ENCODE results near the gene IRAK2. TPM values are rescaled to one million over a fixed set of nuclear protein-coding genes. Genes with fewer than 3 reads are reported as not detected.
"Not testable (repeated sequence)": the region's sequence is repeated elsewhere in the genome, so short reads cannot be mapped to it uniquely, and the experiment has no call there.

Gene IRAK2
- total RNA-seq, 1 experiment from 2014 or later: 6.4 TPM

DNA sequence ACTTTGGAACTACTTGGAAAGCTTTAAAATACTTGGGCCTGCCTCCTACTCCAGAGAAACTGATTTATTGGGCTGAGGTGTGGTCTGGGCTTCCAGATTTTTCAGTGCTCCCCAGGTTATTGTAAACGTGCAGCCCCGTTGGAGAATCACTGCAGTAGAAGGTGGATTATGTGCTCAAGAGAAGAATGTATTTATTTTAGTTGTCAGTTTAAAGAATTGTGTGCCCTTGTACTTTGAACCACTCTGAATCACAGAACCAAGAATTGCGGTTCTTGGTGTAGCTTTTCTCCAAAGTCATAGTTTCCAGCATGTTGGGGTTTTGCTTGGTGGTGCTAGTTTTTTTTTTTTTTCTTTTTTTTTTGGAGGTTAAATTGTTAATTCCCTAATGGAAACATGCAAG, 85.1 kb downstream of the IRAK2 start:
- DNase-seq (ENCODE audit: low spot score): no peak

GRCh38 chr3:10251006-10251405, 86.3 kb downstream of the IRAK2 start:
- no peak for DNase-seq (ENCODE audit: low spot score)

- no peak for DNase-seq (ENCODE audit: low spot score)
Observed at GRCh38 chr3:10253731-10254130, 89.0 kb downstream of the IRAK2 start.

DNA sequence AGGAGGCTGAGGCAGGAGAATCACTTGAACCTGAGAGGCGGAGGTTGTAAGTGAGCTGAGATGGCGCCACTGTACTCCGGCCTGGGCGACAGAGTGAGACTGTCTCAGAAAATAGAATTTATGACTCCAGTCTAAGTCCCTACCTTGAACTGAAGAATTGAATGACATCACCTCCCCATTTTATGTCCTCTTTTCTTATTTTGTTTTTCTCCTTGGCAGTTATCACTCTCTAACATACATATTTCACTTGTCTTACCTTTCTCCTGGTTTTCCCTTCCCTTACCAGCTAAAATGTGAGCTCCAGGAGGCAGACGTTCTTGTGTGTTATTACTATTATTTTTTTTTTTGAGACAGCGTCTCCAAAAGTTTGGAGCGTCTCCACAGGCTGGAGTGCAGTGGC, 91.1 kb downstream of the IRAK2 start:
- no peak for DNase-seq (ENCODE audit: low spot score)

- DNase-seq (ENCODE audit: low spot score): no peak
Observed at GRCh38 chr3:10259036-10259435, 94.3 kb downstream of the IRAK2 start.

DNA sequence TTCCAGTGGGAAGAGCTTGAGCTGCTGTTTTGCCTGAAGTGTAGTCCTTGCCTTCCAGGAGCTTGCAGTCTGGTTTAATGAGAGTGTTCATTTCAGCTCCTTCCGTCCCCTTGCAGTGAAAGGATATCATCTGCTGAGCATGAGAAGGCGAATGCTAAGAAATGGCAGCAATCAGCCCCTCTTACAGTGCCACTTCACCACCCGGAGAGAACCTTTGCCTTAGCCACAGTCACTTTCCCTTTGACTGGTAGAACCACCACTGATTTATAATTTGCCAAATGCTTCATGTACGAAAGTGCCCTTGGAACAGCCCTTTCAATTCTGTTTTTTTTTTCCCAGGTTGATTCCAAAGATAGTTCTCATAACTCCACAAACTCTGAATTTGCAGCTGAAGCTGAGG, 95.1 kb downstream of the IRAK2 start:
- no peak for DNase-seq (ENCODE audit: low spot score)

GRCh38 chr3:10260211-10260701, 95.5 kb downstream of the IRAK2 start:
- no peak for DNase-seq (ENCODE audit: low spot score)

- no peak for DNase-seq (ENCODE audit: low spot score)
Observed at GRCh38 chr3:10262027-10262426, 97.3 kb downstream of the IRAK2 start.

DNA sequence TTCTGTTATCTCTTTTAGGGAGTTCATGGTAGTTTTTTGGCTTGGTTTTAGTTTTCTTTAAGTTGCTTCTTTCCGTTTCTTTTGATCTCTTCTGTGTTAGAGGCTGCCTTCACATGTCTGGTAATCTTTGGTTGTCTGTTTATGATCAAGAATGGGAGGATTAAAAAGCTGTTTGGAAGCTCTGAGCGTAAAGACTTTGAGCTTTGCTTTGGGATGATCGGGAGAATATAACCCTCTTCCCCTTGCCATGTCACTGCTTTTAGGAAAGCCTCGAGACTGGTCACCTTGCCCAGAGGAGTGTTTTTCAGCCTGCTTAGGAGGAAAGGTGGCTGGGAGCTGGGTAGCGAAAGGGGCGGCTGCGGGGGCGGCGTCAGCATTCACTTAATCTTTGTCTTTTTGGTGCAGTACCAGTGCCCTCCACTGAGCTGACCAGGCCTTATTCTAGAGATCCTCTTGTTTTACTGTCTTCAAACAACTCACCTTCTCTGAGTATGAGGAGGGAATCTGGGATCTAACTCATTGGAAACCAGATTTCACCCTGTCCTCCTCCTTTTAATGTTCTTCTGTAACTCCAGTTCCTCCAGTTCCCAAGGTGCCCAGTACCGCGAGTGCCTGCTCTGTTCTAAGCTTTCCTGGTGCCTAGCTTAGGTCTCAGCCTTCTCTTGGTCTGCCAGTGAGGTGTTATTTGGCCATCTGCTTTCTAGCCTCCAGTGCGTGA, 99.1 kb downstream of the IRAK2 start:
- DNase-seq (ENCODE audit: low spot score): peak; percentile 36

DNA sequence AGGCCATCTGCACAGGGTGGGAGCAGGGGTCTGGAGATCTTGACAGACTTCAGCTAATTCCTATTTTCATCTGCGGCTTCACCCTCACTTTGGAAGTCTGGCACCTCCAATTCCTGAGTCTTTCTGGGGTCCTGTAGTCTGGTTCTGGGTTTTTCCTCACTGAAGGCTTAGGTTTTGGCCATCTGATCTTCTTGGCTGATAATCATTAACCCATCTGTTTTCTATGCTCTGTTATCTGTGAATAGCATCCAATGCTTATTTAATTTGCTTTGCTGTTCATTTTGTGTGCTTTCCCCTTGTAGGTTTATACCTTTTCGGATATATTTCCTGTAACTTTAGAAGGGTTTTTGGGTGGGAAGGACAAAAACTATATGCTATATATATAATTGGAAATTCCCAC, 101.1 kb downstream of the IRAK2 start:
- no peak for DNase-seq (ENCODE audit: low spot score)

DNA sequence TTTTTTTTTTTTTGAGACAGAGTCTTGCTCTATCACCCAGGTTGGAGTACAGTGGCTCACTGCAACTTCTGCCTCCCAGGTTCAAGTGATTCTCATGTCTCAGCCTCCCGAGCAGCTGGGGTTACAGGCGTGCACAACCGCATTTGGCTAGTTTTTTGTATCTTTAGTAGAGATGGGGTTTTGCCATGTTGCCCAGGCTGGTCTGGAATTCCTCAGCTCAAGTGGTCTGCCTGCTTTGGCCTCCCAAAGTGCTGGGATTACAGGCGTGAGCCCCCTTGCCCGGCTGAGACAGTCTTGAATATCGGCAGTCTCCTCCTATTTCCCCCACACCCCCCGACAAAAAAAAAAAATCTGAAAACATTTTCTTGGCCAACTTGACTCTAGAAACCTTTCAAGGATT, 102.2 kb downstream of the IRAK2 start:
- not testable (repeated sequence) for DNase-seq (ENCODE audit: low spot score)

DNA sequence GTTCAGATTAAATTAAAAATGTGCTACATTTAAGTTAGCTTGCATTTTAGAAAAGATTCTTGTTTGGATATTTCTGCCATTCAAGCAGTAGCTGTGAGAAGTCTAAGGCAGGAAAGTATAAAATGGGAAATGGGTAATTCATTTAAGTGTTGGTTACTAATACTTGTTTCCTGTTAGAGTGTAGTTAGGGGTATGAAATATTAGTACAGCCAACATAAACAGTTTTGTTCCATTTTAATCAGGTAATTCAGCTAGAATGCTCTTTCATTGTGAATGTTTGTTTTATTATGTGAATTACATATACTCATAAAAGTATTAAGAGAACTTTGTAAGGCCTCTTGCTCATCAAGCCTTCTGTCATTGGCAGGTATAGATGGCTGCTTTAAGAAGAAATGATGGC, 103.4 kb downstream of the IRAK2 start:
- DNase-seq (ENCODE audit: low spot score): no peak

GRCh38 chr3:10268930-10269329, 104.2 kb downstream of the IRAK2 start:
- no peak for DNase-seq (ENCODE audit: low spot score)

GRCh38 chr3:10269443-10269842, 104.7 kb downstream of the IRAK2 start:
- no peak for DNase-seq (ENCODE audit: low spot score)

- DNase-seq (ENCODE audit: low spot score): not testable (repeated sequence)
Observed at GRCh38 chr3:10272476-10272875, 107.8 kb downstream of the IRAK2 start.

DNA sequence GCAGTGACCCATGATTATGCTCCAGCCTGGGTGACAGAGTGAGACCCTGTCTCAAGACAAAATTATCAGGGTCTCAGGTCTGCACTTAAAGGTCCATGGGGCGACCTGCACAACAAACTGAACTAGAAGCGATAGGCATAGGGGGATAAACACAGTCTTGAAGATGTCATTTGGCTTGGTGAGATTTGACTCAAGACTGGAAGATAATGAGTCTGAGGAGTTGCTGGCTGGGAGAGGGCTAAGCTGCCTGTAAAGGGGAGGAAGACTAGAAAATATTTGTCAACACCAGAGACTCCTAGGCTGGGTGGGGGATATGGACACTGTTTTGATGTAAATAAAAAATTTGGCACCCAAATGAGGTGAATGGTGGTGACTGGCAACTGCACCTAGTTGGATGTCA, 108.3 kb downstream of the IRAK2 start:
- DNase-seq (ENCODE audit: low spot score): no peak

- DNase-seq (ENCODE audit: low spot score): no peak
Observed at GRCh38 chr3:10273702-10274305, 109.1 kb downstream of the IRAK2 start.

DNA sequence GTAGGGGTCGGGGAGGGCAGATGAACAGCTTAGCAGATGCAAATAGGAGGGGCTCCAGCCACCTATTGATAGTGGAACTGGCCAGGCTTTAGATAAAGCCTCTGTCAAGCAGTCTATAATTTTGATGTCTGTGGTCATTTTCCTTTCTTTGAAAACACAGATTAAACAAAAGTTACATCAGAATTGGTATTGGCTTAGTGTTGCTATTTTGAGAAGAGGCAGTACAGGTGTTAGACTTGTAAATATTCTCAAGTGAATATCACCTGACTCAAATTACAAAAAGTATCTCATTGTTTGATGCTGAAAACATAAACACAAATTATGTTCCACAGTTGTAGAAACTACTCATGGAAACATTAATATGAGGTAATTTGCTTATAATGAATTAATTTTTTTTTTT, 109.9 kb downstream of the IRAK2 start:
- DNase-seq (ENCODE audit: low spot score): no peak

DNA sequence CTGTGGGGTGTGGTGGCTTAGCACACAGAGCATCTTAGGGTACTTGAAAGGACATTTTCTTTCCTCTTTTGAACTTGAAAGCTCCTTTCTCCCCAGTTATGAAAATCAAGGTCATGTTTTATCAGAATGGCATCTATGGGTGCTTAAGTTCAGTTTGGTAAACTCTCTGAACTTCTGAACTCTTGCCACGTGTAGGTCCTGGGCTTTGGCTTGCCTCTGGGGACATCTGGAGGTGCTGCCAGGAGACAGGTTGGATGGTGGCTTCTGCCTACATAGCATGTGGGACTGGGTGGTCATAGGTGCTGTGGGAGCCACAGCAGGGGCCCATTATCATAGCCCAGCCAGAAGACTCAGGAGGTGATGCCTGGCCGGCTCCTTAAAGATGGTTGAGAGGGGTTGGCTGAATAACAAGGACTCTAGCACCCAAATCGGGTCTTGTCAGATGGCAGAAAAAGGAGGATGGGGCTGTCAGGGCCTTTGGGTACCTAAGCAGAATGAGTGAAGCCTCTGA, 112.5 kb downstream of the IRAK2 start:
- DNase-seq (ENCODE audit: low spot score): no peak

- DNase-seq (ENCODE audit: low spot score): no peak
Observed at GRCh38 chr3:10278501-10278900, 113.8 kb downstream of the IRAK2 start.

GRCh38 chr3:10279384-10280176, 114.9 kb downstream of the IRAK2 start:
- no peak for DNase-seq (ENCODE audit: low spot score)

DNA sequence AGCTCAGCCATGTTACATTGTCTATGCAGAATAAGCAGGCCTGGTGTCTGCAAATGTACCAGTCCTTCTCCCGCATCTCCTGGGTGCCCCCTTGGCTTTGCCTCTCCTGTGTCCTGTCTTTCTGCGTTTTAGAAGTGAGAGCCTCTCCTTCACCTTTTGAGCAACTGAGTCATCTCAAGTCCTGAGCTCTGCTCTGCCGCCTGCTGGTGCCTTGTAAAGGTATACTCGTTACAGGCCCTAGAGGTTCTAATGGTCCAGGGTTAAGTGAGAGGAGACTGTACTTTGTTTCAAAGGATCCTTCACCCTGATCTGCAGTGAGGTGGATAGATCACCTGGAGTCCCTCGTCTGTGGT, 115.4 kb downstream of the IRAK2 start:
- no peak for DNase-seq (ENCODE audit: low spot score)

GRCh38 chr3:10280571-10280970, 115.9 kb downstream of the IRAK2 start:
- DNase-seq (ENCODE audit: low spot score): no peak
